HepG2 (cell line): Measurements from ENCODE around the gene RABGGTA. TPM values are rescaled to one million over a fixed set of nuclear protein-coding genes. Genes with fewer than 3 reads are reported as not detected.

Experiments used
- E2F5 ChIP-seq: sonication (generic); formaldehyde crosslinking; conservative IDR thresholded peaks from 2 replicates; pipeline ENCODE4 v1.4.0; 2020; ENCODE audit warnings: missing genetic modification reagents
- HMGA1 ChIP-seq: sonication (generic); formaldehyde crosslinking; conservative IDR thresholded peaks from 2 replicates; pipeline ENCODE4 v1.4.0; 2020; ENCODE audit warnings: missing genetic modification reagents
- HNRNPK ChIP-seq: fragments of 200-400 bp; formaldehyde crosslinking; IDR thresholded peaks from 2 replicates; pipeline ENCODE4 v1.6.1; 2018; ENCODE audit warnings: low read length, low read depth, moderate library complexity, mild to moderate bottlenecking; ENCODE audit not compliant: poor library complexity, severe bottlenecking
- MLX ChIP-seq: IDR thresholded peaks from 2 replicates; pipeline ENCODE4 v1.6.1; 2016
- MXI1 ChIP-seq: IDR thresholded peaks from 3 replicates; pipeline ENCODE4 v1.6.1; 2012; ENCODE audit warnings: low read depth, low read length, inconsistent platforms, borderline replicate concordance
- MZF1 ChIP-seq: sonication (generic); formaldehyde crosslinking; IDR thresholded peaks from 2 replicates; pipeline ENCODE4 v1.8.1; 2023; ENCODE audit warnings: mild to moderate bottlenecking, missing genetic modification reagents, borderline replicate concordance
- RARG ChIP-seq: sonication (generic); formaldehyde crosslinking; IDR thresholded peaks from 2 replicates; pipeline ENCODE4 v1.4.0; 2020; ENCODE audit warnings: low read depth, mild to moderate bottlenecking, missing genetic modification reagents
- SRSF9 ChIP-seq: fragments of 200-400 bp; formaldehyde crosslinking; IDR thresholded peaks from 2 replicates; pipeline ENCODE4 v1.6.1; 2018; ENCODE audit warnings: borderline replicate concordance, mild to moderate bottlenecking, low read depth, low read length; ENCODE audit not compliant: insufficient read depth, poor library complexity, severe bottlenecking
- TCF12 ChIP-seq, 2 experiments: fragments of 450-650 bp in 1 of 2; sonication (generic) in 1 of 2; formaldehyde crosslinking in 1 of 2; IDR thresholded peaks; 2 replicates each; pipeline versions ENCODE4 v1.6.1 to v1.8.0; 2017 to 2022; ENCODE audit warnings: antibody characterized with exemption in 1 of 2, mild to moderate bottlenecking in 1 of 2, missing genetic modification reagents in 1 of 2, moderate library complexity in 1 of 2
- YY1 ChIP-seq: IDR thresholded peaks from 2 replicates; pipeline ENCODE4 v1.6.1; 2011; ENCODE audit warnings: low read length, low read depth, moderate library complexity, mild to moderate bottlenecking; ENCODE audit not compliant: insufficient read depth, insufficient replicate concordance
- ZFP62 ChIP-seq: sonication (generic); formaldehyde crosslinking; IDR thresholded peaks from 2 replicates; pipeline ENCODE4 v1.4.0; 2020; ENCODE audit warnings: missing genetic modification reagents
- ZNF230 ChIP-seq: sonication (generic); formaldehyde crosslinking; IDR thresholded peaks from 2 replicates; pipeline ENCODE4 v1.4.0; 2020; ENCODE audit warnings: mild to moderate bottlenecking, missing genetic modification reagents
- ZNF232 ChIP-seq: sonication (generic); formaldehyde crosslinking; IDR thresholded peaks from 2 replicates; pipeline ENCODE4 v1.4.0; 2020; ENCODE audit warnings: missing genetic modification reagents, borderline replicate concordance
- ZNF235 ChIP-seq: sonication (generic); formaldehyde crosslinking; IDR thresholded peaks from 2 replicates; pipeline ENCODE4 v1.8.1; 2023; ENCODE audit warnings: mild to moderate bottlenecking, missing genetic modification reagents, borderline replicate concordance
- ZNF331 ChIP-seq: sonication (generic); formaldehyde crosslinking; IDR thresholded peaks from 2 replicates; pipeline ENCODE4 v1.4.0; 2020; ENCODE audit warnings: missing genetic modification reagents
- ZNF34 ChIP-seq: sonication (generic); formaldehyde crosslinking; IDR thresholded peaks from 2 replicates; pipeline ENCODE4 v1.4.0; 2020; ENCODE audit warnings: mild to moderate bottlenecking, missing genetic modification reagents, borderline replicate concordance
- ZNF513 ChIP-seq: sonication (generic); formaldehyde crosslinking; conservative IDR thresholded peaks from 2 replicates; pipeline ENCODE4 v1.5.0; 2020; ENCODE audit warnings: missing genetic modification reagents
- ZNF629 ChIP-seq: sonication (generic); formaldehyde crosslinking; conservative IDR thresholded peaks from 2 replicates; pipeline ENCODE4 v1.5.0; 2020; ENCODE audit warnings: missing genetic modification reagents
- ZNF691 ChIP-seq: sonication (generic); formaldehyde crosslinking; IDR thresholded peaks from 2 replicates; pipeline ENCODE4 v1.4.0; 2020; ENCODE audit warnings: missing genetic modification reagents, low read depth, mild to moderate bottlenecking, borderline replicate concordance
- ZSCAN25 ChIP-seq: sonication (generic); formaldehyde crosslinking; IDR thresholded peaks from 2 replicates; pipeline ENCODE4 v1.8.0; 2022; ENCODE audit warnings: mild to moderate bottlenecking, missing genetic modification reagents
- polyA plus RNA-seq, 8 experiments: library from polyadenylated mRNA; depleted of rRNA in 3 of 8; stranded (reverse) in 7 of 8; unstranded in 1 of 8; fragments of >200 nt; fragmentation: Illumina TruSeq in 4 of 8; extraction: Trizol in 4 of 8; gene quantifications; 2 replicates each; pipeline versions ENCODE4 v1.2.1 to v1.2.3, GENCODE V29; 2011 to 2016; ENCODE audit warnings: low read depth in 4 of 8, missing spikeins in 1 of 8, mixed read lengths in 1 of 8; ENCODE audit not compliant: insufficient read depth in 1 of 8
- total RNA-seq, 5 experiments: library from RNA; depleted of rRNA; stranded (reverse); fragments of >200 nt; fragmentation: Illumina TruSeq; extraction: Trizol; gene quantifications; 2 replicates each; pipeline ENCODE4 v1.2.3, GENCODE V29; 2016; ENCODE audit warnings: low read depth in 1 of 5
- TF ChIP-seq, protein P1 (sequence below): sonication (generic); formaldehyde crosslinking; IDR thresholded peaks from 2 replicates; pipeline ENCODE4; 2020; ENCODE audit warnings: missing genetic modification reagents, mild to moderate bottlenecking, borderline replicate concordance

Gene RABGGTA
- total and polyA plus RNA-seq, 2 of the 13 experiments (the other 11 are each of a cell fraction or from before 2014, with no cell fraction given), result 57.9 to 90.8 TPM

DNA sequence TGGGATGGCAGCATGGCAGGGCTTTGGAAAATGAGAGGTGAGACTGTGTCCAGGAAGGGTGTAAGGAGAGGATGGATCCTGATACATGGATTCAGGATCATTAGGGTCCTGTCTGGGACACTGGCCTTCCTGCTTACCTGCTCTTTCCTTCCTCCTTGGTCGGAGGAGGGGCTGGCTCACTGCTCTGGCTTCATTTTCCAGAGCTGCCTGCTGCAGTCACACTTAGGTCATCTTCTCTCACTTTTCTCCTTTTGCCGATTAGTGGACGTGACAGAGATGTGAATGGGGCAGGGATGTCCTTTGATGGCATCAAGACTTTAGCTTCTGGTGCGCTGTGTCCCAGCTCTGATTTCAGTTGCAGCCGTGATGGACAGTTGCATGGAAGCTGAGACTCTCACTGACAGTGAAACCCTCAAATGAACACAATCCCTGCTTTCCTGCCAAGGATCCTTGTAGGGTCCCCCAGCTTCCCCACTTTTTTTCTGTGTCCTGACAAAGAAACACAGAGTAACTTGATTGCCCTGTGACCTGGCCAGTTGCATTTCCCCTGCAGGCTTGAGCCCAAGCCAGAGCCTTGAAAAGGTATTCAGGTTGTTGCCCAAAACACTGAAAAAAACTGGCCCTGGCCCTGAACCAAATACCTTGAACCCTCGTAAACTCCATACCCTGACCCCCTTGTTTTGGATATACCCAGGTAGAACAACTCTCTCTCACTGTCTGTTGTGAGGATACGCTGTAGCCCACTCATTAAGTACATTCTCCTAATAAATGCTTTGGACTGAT, 37.1 kb upstream of the RABGGTA start (continued):
- TF ChIP-seq, protein P1, sequence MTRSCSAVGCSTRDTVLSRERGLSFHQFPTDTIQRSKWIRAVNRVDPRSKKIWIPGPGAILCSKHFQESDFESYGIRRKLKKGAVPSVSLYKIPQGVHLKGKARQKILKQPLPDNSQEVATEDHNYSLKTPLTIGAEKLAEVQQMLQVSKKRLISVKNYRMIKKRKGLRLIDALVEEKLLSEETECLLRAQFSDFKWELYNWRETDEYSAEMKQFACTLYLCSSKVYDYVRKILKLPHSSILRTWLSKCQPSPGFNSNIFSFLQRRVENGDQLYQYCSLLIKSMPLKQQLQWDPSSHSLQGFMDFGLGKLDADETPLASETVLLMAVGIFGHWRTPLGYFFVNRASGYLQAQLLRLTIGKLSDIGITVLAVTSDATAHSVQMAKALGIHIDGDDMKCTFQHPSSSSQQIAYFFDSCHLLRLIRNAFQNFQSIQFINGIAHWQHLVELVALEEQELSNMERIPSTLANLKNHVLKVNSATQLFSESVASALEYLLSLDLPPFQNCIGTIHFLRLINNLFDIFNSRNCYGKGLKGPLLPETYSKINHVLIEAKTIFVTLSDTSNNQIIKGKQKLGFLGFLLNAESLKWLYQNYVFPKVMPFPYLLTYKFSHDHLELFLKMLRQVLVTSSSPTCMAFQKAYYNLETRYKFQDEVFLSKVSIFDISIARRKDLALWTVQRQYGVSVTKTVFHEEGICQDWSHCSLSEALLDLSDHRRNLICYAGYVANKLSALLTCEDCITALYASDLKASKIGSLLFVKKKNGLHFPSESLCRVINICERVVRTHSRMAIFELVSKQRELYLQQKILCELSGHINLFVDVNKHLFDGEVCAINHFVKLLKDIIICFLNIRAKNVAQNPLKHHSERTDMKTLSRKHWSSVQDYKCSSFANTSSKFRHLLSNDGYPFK (CRISPR knock-in tag), result no peak
- no peak for TF ChIP-seq ZNF691 (CRISPR knock-in tag)
- 0 out of 2 replicates have a peak, but pooled peaks have one; percentile 66 for TF ChIP-seq ZNF513 (CRISPR knock-in tag)
- TF ChIP-seq ZNF232 (CRISPR knock-in tag), result 0 out of 2 replicates have a peak, but pooled peaks have one; percentile 16
- no peak for TF ChIP-seq ZNF629
- TF ChIP-seq ZNF235, result 0 out of 2 replicates have a peak, but pooled peaks have one; percentile 11
- 0 out of 2 replicates have a peak, but pooled peaks have one; percentile 87 for TF ChIP-seq HMGA1 (CRISPR knock-in tag)
- no peak for TF ChIP-seq ZNF230 (CRISPR knock-in tag)
- TF ChIP-seq RARG (CRISPR knock-in tag), result no peak
- no peak for TF ChIP-seq ZFP62 (CRISPR knock-in tag)
- no peak for TF ChIP-seq ZNF331 (CRISPR knock-in tag)
- TF ChIP-seq SRSF9, result no peak
- no peak for TF ChIP-seq MLX (CRISPR knock-in tag)
- no peak for TF ChIP-seq MXI1
- no peak for TF ChIP-seq ZSCAN25 (CRISPR knock-in tag)
- no peak for TF ChIP-seq TCF12 (IDR thresholded peaks at IDR 0.05)
- TF ChIP-seq TCF12 (CRISPR knock-in tag; IDR thresholded peaks at IDR 0.05), result no peak
- TF ChIP-seq HNRNPK, result peak; percentile 14
- TF ChIP-seq MZF1 (CRISPR knock-in tag), result no peak
- TF ChIP-seq E2F5 (CRISPR knock-in tag), result no peak; the same call in 1 of the 2 replicates
- TF ChIP-seq ZNF34 (CRISPR knock-in tag), result no peak
- TF ChIP-seq YY1, result peak; percentile 5
